Measurements from ENCODE around the gene SLC2A13.

The SLC2A13 gene

DNA sequence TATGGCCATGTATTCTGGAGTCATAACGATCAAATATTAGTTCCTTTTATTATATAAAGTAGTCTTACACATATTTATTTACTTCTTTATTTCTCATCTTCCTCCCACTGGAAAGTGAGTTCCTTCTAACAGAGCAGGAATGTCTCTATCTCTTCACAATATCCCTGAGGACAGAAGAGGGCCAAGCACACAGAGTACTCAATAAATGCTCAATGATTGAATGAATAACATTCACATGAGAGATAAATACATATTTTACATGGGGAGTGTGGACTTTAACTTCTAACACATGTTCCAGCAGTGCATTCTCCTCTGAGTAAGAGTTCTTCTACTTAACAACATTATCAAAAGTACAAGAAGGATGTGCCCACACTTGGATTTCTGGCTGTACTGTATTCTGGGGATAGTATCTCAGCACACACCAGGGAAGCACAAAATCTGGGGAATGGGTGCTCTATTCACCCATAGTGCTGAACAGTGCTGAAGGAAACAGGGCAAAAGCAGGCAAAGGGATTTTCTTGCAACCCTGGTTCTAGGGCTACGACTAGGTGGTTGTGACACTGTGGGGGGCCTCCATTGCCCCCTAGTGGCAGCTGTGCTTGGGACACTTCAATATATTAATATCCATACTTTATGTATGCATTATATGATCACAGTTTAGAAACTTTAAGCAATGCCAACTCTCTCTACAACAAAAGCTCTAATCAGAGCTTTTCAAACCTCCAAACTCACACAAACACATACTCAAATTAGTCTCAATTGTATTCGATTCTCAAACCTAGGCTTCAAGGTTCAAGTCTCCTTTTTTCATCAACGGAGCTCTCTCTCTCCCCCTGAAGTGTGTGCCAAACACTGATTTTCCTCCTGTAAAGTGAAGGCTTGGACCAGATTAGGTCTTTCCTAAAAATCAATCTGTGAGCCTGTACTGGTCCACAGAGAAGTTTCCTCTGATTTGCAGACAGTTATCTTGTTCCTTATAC is 115.5 kb downstream of the SLC2A13 start:
- Histone ChIP-seq H3K4me3 (ENCODE audit: severe bottlenecking) (no peak overlapping the region), H3K27ac (ENCODE audit: poor library complexity, severe bottlenecking) (no peak overlapping the region), H3K9me3 (ENCODE audit: severe bottlenecking) (no peaks in the 10 kb centered on the region), H3K36me3 (ENCODE audit: low read depth) (no peaks in the 10 kb centered on the region), H3K27me3 (ENCODE audit: insufficient read depth, poor library complexity, severe bottlenecking) (no peaks in the 10 kb centered on the region), H3K4me1 (ENCODE audit: insufficient read depth, poor library complexity, severe bottlenecking) (no peaks in the 10 kb centered on the region)
- ATAC-seq (ENCODE audit: low read depth) (peak; percentile 83), DNase-seq (ENCODE audit: low spot score) (no peak)
- TF ChIP-seq CTCF (IDR thresholded peaks at IDR 0.05; ENCODE audit: poor library complexity, severe bottlenecking) = peak; percentile 82

GRCh38 chr12:39989501-39989900 is 116.4 kb downstream of the SLC2A13 start:
- TF ChIP-seq CTCF (IDR thresholded peaks at IDR 0.05; ENCODE audit: poor library complexity, severe bottlenecking) = no peak

GRCh38 chr12:39988574-39988973 is 117.3 kb downstream of the SLC2A13 start:
- H3K27ac ChIP-seq (ENCODE audit: poor library complexity, severe bottlenecking) = no peak overlapping the region
- H3K9me3 ChIP-seq (ENCODE audit: severe bottlenecking) = no peaks in the 10 kb centered on the region
- no peak for TF ChIP-seq CTCF (IDR thresholded peaks at IDR 0.05; ENCODE audit: poor library complexity, severe bottlenecking)
- ATAC-seq (ENCODE audit: low read depth) = no peak
- H3K36me3 ChIP-seq (ENCODE audit: low read depth) = no peaks in the 10 kb centered on the region
- DNase-seq (ENCODE audit: low spot score) = no peak
- H3K4me1 ChIP-seq (ENCODE audit: insufficient read depth, poor library complexity, severe bottlenecking) = no peaks in the 10 kb centered on the region
- no peaks in the 10 kb centered on the region for H3K27me3 ChIP-seq (ENCODE audit: insufficient read depth, poor library complexity, severe bottlenecking)
- H3K4me3 ChIP-seq (ENCODE audit: severe bottlenecking) = no peak overlapping the region

More at GRCh38 chr12:39989501-39989900, 116.4 kb downstream of the SLC2A13 start:
- Histone ChIP-seq H3K36me3 (ENCODE audit: low read depth) (no peaks in the 10 kb centered on the region), H3K9me3 (ENCODE audit: severe bottlenecking) (no peaks in the 10 kb centered on the region), H3K4me3 (ENCODE audit: severe bottlenecking) (no peak overlapping the region), H3K27me3 (ENCODE audit: insufficient read depth, poor library complexity, severe bottlenecking) (no peaks in the 10 kb centered on the region), H3K27ac (ENCODE audit: poor library complexity, severe bottlenecking) (no peak overlapping the region), H3K4me1 (ENCODE audit: insufficient read depth, poor library complexity, severe bottlenecking) (no peaks in the 10 kb centered on the region)
- ATAC-seq (ENCODE audit: low read depth) = no peak
- no peak for DNase-seq (ENCODE audit: low spot score)

DNA sequence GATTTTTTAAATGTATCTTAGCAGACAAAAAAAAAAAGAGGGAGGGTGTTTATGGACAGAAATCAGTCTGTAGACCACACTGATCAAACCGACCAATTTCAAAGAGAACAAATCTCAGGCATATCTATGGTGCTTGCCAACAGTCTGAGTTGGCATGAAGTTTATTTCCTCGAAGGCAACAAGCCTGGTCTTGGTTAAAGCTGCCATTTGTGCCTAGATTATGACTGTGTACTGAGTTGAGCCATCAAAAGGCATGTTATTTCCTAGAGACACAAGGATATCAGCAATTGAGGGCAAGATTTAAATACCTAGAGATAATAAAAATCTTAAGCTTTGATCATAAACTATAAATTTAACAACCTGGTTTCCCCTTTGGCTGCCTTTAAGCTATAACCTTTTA is 119.2 kb downstream of the SLC2A13 start:
- DNase-seq (ENCODE audit: low spot score) (no peak), ATAC-seq (ENCODE audit: low read depth) (no peak)
- Histone ChIP-seq H3K36me3 (ENCODE audit: low read depth) (no peaks in the 10 kb centered on the region), H3K27me3 (ENCODE audit: insufficient read depth, poor library complexity, severe bottlenecking) (no peaks in the 10 kb centered on the region), H3K27ac (ENCODE audit: poor library complexity, severe bottlenecking) (no peak overlapping the region), H3K4me1 (ENCODE audit: insufficient read depth, poor library complexity, severe bottlenecking) (no peaks in the 10 kb centered on the region), H3K9me3 (ENCODE audit: severe bottlenecking) (no peaks in the 10 kb centered on the region), H3K4me3 (ENCODE audit: severe bottlenecking) (no peak overlapping the region)
- TF ChIP-seq CTCF (IDR thresholded peaks at IDR 0.05; ENCODE audit: poor library complexity, severe bottlenecking) = no peak

- Histone ChIP-seq H3K9me3 (ENCODE audit: severe bottlenecking) (no peaks in the 10 kb centered on the region), H3K4me1 (ENCODE audit: insufficient read depth, poor library complexity, severe bottlenecking) (no peaks in the 10 kb centered on the region), H3K36me3 (ENCODE audit: low read depth) (no peaks in the 10 kb centered on the region), H3K4me3 (ENCODE audit: severe bottlenecking) (no peak overlapping the region), H3K27me3 (ENCODE audit: insufficient read depth, poor library complexity, severe bottlenecking) (no peaks in the 10 kb centered on the region), H3K27ac (ENCODE audit: poor library complexity, severe bottlenecking) (no peak overlapping the region)
- no peak for TF ChIP-seq CTCF (IDR thresholded peaks at IDR 0.05; ENCODE audit: poor library complexity, severe bottlenecking)
- no peak for ATAC-seq (ENCODE audit: low read depth)
- DNase-seq (ENCODE audit: low spot score) = no peak
These were observed 121.2 kb downstream of the SLC2A13 start for GRCh38 chr12:39984670-39985069.
